ENCODE results near the gene MACROD2.

DNA sequence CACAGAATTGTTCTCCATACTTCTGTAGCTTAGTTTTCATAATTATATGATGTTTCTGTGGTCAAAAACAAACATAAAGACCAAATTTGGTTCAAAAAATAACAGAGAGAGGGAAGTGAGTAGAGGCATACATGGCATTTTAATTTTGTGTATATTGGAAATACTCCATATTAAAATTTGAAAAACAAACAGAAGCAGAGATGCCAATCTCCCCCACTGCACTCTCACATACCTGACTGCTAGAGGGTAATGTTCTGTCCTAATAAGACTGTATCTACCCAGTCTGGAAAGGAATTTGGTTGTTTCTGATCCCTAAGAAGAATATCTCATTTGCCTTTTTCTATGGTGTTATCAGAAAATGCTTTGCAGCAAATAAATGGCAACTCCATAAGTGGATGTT is 1301.1 kb downstream of the MACROD2 start:
- TF ChIP-seq, protein P1, sequence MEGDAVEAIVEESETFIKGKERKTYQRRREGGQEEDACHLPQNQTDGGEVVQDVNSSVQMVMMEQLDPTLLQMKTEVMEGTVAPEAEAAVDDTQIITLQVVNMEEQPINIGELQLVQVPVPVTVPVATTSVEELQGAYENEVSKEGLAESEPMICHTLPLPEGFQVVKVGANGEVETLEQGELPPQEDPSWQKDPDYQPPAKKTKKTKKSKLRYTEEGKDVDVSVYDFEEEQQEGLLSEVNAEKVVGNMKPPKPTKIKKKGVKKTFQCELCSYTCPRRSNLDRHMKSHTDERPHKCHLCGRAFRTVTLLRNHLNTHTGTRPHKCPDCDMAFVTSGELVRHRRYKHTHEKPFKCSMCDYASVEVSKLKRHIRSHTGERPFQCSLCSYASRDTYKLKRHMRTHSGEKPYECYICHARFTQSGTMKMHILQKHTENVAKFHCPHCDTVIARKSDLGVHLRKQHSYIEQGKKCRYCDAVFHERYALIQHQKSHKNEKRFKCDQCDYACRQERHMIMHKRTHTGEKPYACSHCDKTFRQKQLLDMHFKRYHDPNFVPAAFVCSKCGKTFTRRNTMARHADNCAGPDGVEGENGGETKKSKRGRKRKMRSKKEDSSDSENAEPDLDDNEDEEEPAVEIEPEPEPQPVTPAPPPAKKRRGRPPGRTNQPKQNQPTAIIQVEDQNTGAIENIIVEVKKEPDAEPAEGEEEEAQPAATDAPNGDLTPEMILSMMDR (IDR thresholded peaks at IDR 0.05), result no peak
- TF ChIP-seq EP300 (IDR thresholded peaks at IDR 0.05), result no peak
- TF ChIP-seq POLR2A (IDR thresholded peaks at IDR 0.05), result no peak

Data from ovary (tissue), 3 donors.